Inferior parietal cortex (tissue), 1 donor: ENCODE results near the gene FAM90A1.
A peak's percentile ranks its signal among the peaks of the same experiment; 100 is the strongest.
"Not testable (repeated sequence)": the region's sequence is repeated elsewhere in the genome, so short reads cannot be mapped to it uniquely, and the experiment has no call there.

ENCODE experiments used
- DNase-seq: peaks from one replicate; pipeline ENCODE4 v3.0.0-alpha.2; 2016; ENCODE audit errors: extremely low spot score

FAM90A1 gene

GRCh38 chr12:8233935-8234495 is 6.6 kb upstream of the FAM90A1 start:
- DNase-seq: not testable (repeated sequence)

DNA sequence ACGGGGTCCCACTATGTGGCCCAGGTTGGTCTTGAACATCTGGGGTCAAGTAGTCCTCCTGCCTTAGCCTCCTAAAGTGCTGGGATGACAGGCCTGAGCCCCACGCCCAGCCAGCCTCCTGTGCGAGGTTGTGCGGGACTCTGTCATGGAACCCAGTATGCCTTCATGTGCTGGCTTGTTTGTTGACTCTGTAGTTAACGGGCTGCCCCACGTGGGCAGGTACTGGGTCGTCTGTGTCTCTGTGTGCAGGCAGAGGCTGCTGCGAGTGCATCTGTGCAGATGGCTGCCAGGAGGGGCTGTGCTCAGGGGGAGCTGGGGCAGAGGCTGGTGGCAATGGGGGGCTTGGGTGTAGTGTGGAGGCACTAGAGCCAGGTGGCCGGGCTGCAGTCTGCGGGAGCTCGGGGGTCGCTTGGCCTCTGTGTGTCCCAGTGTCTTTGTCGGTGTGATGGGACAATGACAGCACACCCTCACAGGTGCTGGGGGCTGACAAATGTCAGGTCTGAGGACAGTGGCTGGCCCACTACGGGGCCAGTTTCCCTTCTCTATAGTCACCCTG is 6.0 kb upstream of the FAM90A1 start:
- not testable (repeated sequence) for DNase-seq

DNA sequence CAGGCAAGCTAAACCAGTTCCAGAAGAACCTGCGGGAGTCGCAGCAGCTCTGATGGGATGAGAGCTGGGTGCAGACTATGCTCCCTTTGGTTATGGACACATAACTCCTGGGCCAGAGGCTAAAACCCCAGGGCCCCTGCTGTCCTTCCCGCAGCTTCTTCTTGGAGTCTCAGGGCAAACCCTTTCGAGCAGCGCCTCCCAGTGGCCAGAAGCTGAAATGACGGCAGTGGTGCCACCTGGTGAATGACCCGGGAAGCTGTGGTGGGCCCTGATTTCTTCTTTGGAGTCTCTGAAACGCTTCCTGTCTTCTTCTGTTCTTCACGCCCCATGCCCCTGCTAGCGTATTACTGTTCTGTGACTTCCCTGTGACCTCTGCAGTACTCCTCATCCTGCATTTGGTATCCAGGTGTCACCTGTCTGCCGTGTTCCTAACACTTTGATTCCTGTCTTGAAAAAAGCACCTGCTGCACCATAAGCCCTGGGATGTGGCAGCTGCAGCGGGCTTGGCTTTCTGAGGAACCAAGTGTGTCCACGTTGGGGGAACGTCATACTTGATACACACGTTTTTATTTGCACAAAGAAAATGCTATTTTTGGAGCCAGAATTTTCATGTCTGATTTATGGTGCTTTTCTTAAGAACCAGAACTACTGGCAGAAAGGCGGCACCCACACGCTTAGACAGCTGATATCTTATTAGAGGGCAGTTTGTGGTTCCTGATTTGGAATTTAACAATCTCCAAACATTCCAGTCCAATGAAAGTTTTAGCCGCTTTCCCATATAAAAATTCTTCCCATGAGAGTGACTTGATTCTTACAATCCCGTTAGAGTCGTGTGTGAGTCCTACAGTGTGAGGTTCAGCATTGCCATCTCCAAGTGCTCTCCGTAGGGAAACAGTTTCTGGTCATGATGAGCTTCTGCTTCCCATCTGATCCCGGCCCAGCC is 4.5 kb upstream of the FAM90A1 start:
- not testable (repeated sequence) for DNase-seq

- not testable (repeated sequence) for DNase-seq
These were observed 3.6 kb upstream of the FAM90A1 start for GRCh38 chr12:8231049-8231448.

DNA sequence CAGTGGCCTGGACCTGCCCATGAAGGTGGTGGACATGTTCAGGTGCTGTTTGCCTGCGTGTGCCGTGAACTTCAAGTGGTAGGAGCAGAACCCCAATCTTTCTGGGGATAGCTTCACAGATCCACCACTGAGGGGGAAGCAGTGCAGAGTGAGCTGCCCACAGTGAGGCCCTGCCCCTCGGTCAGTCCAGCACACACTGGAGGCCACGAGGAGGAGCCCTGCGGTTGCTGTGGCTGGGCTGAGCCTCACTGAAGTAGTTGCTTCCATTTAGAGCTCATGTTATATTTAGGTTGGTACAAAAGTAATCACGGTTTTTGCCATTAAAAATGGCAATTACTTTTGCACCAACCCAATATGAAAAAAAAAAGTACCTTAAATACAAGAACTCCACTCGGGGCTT is 2.1 kb upstream of the FAM90A1 start:
- DNase-seq: not testable (repeated sequence)

GRCh38 chr12:8228607-8229006 is 1.2 kb upstream of the FAM90A1 start:
- DNase-seq: not testable (repeated sequence)

- not testable (repeated sequence) for DNase-seq
These were observed 287 bp upstream of the FAM90A1 start for GRCh38 chr12:8227732-8228077.

GRCh38 chr12:8226355-8226754 is 1.1 kb downstream of the FAM90A1 start:
- no peak for DNase-seq

DNA sequence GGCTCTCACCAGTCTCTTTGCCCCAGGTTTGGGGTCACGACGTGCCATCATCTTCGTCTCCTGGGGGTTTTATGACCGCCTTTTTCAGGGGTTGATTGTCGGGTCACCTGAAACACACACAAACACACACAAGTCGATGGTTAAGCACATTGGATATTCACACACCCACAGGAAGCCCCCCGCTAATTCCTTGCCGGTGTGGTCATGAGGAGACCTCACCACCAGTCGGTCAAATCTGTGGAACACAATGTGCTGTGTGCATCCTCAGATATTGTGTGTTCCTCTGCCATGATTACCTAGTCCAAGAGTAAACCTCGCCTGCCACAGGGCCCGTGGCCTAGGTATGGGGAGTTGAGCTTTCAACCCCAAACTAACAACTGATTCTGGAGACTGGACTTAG is 2.6 kb downstream of the FAM90A1 start:
- DNase-seq: not testable (repeated sequence)

DNA sequence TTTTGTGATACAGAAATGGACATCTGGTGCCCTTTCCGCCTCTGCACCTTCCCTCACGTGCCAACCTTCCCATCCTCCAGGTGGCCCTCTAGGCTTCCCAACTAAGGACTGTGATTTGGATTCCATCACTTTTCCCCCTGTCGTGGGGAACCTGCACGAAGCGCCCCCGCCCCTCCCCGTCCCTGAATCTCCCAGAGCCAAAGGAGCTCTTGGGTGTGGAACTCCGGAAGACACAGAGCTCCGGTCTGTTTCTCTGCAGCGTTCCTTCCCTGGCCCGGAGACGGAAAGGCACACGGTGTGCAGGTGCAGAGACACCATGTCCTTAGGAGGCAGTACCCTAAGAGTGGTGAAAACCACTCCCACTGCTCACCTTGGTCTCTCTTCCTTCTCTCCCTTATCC is 3.8 kb downstream of the FAM90A1 start:
- DNase-seq: not testable (repeated sequence)

DNA sequence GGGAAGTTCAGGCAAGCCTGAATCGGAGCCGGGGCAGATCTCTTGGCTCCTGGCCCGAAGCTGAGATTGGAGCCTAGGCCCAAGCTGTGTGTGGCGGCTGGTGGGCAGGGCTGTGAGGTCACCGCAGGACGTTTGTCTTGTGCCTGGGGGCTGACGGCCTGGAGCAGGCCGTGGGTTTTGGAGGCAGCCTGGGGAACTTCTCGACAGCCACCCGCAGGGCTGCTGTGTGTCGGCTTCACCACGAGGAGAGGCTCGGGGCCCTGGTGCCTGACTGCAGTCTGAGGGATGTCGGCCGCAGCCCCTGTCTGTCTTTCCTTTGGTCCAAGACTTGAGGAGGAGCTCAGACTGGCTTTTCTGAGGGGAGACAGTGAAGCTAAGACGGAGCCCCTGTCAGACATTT is 5.1 kb downstream of the FAM90A1 start:
- DNase-seq: not testable (repeated sequence)

GRCh38 chr12:8221844-8222243 is 5.6 kb downstream of the FAM90A1 start:
- DNase-seq: not testable (repeated sequence)

- not testable (repeated sequence) for DNase-seq
These were observed 6.0 kb downstream of the FAM90A1 start for GRCh38 chr12:8221375-8221774.

- not testable (repeated sequence) for DNase-seq
These were observed 8.6 kb downstream of the FAM90A1 start for GRCh38 chr12:8218711-8219382.

DNA sequence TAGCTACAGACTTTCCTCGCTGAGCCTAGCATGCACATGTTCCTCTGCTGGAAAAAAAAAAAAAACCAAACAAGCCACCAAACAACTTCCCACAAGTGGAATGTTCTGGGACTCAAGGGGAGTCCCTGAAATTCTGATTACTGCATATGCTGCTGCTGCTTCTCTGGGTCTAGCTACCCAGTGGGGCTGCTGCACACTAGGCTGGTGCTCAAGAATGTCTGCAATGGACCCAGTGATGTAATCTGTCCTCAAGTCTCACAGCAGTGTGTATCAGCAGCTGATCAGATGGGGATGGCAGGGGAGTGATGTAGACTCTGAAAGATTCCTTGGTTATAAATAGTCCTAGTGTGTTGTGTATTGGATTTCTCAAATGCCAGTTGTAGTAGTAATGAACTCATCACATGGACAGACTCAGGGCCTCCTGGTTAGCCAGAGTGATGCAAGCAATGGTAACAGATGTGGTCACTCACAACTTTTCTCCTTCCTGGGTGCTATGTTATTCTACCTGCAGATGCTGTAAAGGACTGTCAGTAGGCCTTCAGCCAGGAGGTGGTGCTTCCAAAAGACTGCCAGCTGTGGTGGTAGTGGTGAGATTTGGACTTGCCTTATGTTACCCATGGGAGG is 29.6 kb downstream of the FAM90A1 start:
- not testable (repeated sequence) for DNase-seq

DNA sequence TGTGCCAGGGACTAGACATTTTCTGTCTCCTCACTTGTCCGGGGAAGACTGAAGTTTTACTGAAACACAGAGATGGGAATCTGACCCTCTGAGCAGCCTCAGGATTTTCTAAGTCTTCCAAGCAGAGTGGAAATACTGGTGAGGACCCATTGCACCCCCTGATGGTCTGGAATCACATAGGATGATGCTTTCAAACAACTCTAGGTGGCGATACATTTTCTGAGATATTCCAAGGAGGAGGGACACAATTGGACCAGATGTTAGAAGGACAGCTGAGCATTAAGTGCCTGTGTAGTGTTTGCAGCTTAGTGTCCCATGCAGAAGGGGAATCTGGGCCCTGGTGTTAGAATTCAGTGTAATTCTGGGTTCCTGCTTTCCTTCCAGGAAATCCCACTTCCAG is 39.3 kb downstream of the FAM90A1 start:
- DNase-seq: not testable (repeated sequence)

GRCh38 chr12:8184206-8184605 is 43.2 kb downstream of the FAM90A1 start:
- DNase-seq: not testable (repeated sequence)

DNA sequence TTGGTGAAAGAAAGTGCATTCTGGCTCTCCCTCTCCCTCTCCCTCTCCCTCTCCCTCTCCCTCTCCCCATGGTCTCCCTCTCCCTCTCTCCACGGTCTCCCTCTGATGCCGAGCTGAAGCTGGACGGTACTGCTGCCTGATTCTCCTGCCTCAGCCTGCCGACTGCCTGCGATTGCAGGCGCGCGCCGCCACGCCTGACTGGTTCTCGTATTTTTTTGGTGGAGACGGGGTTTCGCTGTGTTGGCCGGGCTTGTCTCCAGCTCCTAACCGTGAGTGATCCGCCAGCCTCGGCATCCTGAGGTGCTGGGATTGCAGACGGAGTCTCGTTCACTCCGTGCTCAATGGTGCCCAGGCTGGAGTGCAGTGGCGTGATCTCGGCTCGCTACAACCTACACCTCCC is 44.1 kb downstream of the FAM90A1 start:
- not testable (repeated sequence) for DNase-seq

DNA sequence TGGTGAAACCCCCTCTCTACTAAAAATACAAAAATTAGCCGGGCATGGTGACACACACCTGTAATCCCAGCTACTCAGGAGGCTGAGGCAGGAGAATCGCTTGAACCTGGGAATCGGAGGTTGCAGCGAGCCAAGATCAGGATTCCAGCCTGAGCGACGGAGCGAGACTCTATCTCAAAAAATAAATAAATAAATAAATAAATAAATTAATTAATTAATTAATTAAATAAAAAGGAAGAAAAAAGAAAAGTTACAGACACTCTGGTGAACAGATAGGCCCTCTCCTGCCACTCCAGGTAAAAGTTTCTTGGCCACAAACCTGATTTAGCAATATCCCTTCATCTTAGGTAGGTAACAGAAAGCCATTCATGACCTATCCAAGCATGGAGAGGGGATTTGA is 44.5 kb downstream of the FAM90A1 start:
- not testable (repeated sequence) for DNase-seq

GRCh38 chr12:8181271-8181670 is 46.1 kb downstream of the FAM90A1 start:
- not testable (repeated sequence) for DNase-seq

DNA sequence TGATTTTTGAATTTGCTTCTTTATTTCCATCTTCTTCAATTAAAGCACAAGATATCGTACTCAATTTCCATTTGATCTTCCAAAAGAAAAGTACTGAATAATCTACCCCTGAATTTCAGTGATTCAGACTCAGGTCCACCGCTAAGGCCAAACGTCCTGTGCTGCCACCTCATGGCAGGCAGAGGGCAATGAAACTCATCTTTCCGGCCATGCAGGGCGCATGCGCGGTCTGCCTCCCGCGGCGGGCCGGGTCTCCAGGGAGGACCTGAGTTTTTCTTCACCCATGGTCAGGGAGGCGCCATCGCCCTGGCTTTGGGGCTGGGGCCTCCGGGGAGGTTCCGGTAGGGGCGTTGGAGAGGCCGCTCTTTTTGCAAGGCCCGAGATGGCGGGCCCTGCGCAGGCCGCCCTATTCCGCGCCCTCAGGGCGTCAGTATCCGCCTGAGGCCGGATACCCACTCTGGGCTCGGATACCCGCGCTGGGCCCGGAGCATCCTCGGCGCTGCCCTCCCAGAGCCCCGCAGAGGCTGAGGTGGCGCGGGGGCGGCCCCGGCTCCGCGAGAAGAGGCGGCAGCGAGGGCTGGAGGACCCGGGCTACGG is 47.3 kb downstream of the FAM90A1 start:
- DNase-seq: peak; percentile 58
